Bronchial epithelial cell (primary cell): ENCODE results near the gene ZNF81. TPM values are rescaled to one million over a fixed set of nuclear protein-coding genes. Genes with fewer than 3 reads are reported as not detected.

ENCODE experiments used
- total RNA-seq: library from RNA; depleted of rRNA; stranded (reverse); fragments of >200 nt; gene quantifications from 2 replicates; pipeline ENCODE4 v1.2.1, GENCODE V29; 2014

ZNF81 gene
- total RNA-seq, 1 donor from 2014 or later: 2.4 TPM

Other genes starting within 250 kb of the ZNF81 start
- 0.26 TPM in 1 of 2 replicates, not detected in the other for gene SYN1, start 217.0 kb upstream of the ZNF81 start, total RNA-seq
- under 0.01 and 0.26 TPM in 2 replicates for gene CFP, start 207.0 kb upstream of the ZNF81 start, total RNA-seq
- gene ELK1, start 186.3 kb upstream of the ZNF81 start, total RNA-seq: 8.4 and 9.5 TPM in 2 replicates
- gene UXT, start 177.7 kb upstream of the ZNF81 start, total RNA-seq: 109 and 144 TPM in 2 replicates
- 3.4 and 3.5 TPM in 2 replicates for gene ZNF182, start 167.1 kb downstream of the ZNF81 start, total RNA-seq
- gene SPACA5, start 170.1 kb downstream of the ZNF81 start, total RNA-seq: not detected in 2 replicates
- gene ZNF630, start 234.7 kb downstream of the ZNF81 start, total RNA-seq: 1.8 and 2.0 TPM in 2 replicates